HG02623 (cell line): Measurements from ENCODE around the gene ZNF33A.
"Not testable (repeated sequence)": the region's sequence is repeated elsewhere in the genome, so short reads cannot be mapped to it uniquely, and the experiment has no call there.

Experiments
- ATAC-seq: cut with Tn5 transposase; IDR thresholded peaks from one replicate; pipeline ENCODE4 v1.9.1; 2021; ENCODE audit warnings: moderate library complexity; ENCODE audit not compliant: unreplicated experiment

Gene ZNF33A

DNA sequence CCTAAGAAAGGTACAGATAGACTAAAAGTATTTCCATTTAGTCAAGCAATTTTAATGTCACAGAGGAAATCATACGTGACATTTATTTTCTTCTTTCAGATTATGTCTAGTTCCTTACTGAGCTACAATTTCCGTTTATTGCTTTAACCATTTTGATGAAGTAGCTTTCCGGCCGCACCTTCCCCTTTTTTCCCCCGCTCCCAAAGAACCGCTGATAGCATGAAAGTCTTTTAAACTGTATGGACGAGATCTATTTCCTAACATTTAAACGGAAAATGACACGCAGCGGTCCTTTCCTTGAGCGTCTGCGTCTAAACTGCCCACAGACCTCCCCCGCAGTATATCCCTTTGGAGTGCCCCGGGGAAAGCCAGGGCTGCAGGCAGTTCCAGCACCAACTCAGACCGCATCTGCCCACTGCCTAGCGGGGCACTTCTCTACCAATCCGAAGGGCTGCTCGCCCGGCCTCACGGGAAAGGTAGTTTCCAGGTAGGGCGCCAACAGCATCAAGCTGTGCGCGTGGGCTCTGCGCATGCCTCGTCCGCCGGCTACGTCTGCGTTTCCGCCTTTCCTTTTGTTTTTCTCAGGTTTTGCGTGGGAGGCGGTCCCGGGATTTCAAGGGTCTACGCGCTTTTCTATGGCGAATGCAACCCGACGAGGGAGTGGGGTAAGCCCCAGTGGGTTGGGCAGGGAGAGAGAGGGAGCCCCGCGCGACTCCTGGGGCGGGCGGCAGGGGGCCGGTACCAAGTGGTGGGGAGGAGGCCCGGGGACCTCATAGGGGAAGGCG is at the start of gene ZNF33A:
Gene ZNF33A (plus strand): TSS at position 557 of the 785 bp plus-strand sequence. CDS start 1,667 bp downstream, outside the sequence.
- ATAC-seq = peak; percentile 88

DNA sequence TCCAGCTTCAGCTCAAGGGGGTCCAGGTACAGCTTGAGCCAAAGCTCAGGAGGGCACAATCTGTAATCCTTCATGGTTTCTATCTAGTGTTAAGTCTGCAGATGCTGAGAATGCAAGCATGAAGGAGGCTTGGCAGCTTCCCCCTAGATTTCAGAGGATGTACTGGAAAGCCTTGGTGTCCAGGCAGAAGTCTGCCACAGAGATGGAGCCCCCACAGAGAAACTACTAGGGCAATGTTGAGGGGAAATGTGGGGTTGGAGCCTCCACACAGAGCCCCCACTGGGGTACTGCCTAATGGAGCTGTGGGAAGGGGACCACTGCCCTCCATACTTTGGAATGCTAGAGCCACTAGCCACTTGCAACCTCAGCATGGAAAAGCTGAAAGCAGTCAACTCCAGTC is 45.5 kb upstream of the ZNF33A start:
- ATAC-seq = no peak

DNA sequence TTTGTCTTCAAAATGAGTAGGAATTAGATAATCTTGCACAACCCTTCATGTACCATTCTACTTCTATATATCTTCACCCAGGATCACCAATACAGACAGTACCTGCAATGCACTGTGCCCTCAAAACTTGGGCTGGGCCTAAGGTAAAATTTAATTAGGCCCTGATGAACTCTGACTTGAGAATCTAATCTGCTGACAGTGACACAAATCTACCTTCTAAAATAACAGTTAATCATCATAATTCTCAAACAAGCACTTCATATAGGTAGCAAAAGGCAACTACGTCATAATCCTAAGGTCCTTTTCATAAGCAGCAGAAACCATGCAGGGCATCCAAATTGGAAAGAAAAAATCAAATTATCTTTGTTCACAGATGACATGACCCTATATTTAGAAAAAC is 38.1 kb upstream of the ZNF33A start:
- no peak for ATAC-seq

DNA sequence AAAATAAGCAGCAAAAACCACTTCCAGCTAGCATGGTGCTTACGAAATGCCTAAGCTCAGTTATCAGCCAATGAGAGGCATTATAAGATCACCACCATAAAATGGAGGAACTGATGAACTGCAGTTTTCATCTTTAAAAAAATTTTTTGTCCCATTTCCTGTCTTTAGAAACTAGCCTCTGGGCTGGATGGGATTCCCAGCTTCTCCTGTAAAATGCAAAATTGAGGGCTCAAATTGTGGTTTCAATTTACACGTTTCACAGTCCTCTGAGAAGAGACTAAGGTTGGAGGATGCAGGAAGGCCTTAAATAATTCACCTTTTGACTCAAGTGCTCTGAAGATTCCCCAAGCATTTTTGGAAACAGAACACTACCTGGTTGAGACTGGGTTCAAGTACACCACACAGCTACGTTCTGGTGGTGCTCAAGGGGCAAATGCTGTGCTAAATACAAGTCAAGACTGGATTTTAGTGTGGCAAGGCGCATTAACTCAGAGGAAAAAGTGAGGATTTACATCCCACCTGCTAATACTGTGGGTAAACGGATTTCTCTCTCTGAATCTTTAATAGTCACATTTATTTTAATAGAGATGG is 35.0 kb upstream of the ZNF33A start:
- ATAC-seq = no peak

DNA sequence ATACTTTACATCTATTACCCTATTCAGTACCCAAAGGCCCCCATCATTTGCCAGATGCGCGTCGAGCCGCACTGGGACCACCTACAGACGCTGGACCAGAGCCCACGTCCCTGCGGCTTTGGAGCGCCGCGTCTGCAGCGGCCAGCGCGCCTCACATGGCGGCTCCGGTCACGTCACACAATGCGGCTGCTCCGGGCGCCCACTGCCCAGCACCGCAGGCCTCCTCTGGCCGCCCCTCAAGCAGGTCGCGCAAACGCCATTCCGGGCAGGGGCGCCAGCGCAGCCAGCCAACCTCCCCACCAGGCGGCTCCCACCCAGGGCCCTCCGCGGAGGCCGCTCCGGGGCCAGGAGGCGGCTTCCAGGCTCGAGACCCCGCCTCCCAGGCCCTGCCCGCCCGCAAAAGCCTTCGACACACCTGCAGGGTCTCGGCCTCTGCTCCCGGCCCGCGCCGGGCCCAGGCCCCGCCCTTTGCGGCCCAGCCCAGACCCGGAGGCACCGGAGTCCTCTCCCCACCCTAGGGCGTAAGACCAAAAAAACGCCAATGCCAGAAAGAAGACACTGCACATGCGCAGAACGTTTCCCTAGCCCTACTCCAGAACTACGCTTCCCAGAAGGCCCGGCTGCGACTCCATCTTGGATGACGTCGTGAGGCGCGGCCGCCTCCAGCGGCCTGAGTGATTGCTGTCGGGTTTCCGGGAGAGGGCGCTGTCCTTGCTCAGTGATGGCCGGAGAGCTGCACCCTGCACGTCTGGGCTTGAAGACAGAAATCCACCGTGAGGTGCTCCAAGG is 34.2 kb upstream of the ZNF33A start, which contains the start of gene ZNF25:
Gene ZNF25 (minus strand): TSS at position 557 of the 789 bp plus-strand sequence. CDS start 4,925 bp downstream, outside the sequence.
- peak; percentile 94 for ATAC-seq

DNA sequence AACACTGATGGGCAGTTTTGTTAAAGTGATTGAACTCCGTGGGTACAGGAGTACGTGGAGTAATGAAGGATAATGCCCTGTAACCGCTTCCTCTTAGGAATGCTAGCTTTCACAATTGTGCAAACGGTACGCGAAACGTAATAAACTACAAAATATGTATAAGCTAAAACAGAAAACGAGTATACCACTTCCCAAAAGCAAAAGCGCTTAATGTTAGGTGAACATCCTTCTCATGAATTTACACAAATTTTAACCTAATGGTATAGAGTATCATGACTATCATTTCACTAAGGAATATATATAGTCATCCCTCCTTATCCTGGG is 33.6 kb upstream of the ZNF33A start:
- ATAC-seq = no peak

DNA sequence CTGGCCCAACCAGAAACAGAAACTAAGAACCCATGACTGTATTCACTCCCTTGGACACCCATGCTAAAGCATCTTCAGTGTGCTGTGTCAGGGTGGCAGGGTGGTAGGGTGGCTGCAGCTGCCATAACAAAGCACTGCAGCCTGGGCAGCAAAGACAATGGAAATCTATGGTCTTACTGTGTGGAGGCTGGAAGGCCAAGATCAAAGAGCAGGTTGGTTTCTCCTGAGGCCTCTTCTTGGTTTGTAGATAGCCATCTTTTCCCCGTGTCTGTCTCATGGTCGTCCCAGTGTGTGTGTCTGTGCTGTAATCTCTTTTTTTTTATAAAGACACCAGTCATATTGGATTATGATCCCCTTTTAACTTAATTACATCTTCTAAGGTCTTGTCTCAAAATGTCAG is 18.8 kb upstream of the ZNF33A start:
- ATAC-seq = no peak

DNA sequence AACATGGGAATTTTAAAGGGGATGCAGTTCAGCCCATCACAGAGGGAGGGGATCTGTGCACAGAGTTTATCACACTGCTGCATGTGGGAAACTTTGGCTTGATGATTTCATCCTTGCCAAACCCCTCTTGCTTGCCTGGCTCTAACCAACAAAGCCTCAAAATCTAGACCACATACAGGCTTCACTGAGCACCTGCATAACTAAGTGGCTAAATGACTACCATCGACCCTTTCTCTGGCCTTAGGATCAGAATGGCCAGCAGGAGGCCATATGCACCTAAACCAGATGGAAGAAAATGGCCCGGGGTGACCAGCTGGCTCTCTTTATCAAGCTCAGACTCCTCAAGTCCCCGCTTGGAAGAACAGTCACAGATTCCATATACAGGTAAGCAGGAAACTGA is 18.4 kb upstream of the ZNF33A start:
- no peak for ATAC-seq

DNA sequence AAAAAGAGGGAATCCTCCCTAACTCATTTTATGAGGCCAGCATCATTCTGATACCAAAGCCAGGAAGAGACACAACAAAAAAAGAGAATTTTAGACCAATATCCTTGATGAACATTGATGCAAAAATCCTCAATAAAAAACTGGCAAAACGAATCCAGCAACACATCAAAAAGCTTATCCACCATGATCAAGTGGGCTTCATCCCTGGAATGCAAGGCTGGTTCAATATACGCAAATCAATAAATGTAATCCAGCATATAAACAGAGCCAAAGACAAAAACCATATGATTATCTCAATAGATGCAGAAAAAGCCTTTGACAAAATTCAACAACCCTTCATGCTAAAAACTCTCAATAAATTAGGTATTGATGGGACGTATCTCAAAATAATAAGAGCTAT is 11.6 kb upstream of the ZNF33A start:
- ATAC-seq = not testable (repeated sequence)

DNA sequence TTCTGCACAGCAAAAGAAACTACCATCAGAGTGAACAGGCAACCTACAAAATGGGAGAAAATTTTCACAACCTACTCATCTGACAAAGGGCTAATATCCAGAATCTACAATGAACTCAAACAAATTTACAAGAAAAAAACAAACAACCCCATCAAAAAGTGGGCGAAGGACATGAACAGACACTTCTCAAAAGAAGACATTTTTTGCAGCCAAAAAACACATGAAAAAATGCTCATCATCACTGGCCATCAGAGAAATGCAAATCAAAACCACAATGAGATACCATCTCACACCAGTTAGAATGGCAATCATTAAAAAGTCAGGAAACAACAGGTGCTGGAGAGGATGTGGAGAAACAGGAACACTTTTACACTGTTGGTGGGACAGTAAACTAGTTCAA is 10.0 kb upstream of the ZNF33A start:
- ATAC-seq = not testable (repeated sequence)

DNA sequence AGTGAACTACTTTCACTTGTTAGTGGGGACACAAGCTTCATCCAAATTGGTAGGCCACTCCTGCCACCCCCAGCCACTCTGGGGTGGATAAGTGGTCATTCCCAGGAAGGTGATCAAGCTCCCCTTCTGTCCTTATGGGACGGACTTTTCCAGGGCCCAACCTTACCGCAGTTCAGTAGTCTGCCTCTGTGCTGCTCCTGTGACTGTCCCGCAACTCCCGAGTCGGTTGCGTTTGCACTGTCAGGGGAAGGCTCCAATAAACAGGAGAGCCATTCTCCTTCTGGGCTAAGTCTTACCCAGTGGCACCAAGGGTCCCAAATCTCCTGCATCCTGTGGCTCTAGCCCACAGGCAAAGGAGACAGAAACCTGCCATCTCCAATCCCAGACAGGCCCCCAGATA is 7.4 kb upstream of the ZNF33A start:
- ATAC-seq = no peak

DNA sequence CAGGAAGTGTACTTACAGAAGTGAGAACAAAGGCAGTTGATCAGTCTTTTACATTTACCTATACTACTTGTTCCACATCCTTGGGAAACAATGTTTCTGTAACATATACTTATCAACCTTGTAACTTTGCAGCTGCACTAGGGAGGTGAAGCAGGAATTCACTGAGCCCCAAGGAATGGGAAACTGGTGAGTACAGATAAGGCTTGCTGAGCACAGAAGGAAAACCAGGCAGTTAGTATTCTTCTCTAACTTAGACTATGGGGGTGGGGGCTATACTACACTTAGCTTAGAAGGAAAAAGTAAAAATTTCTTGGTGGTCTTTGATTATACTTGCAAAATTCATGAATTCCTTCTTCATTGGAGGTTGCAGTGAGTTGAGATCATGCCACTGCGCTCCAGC is 6.9 kb upstream of the ZNF33A start:
- no peak for ATAC-seq

DNA sequence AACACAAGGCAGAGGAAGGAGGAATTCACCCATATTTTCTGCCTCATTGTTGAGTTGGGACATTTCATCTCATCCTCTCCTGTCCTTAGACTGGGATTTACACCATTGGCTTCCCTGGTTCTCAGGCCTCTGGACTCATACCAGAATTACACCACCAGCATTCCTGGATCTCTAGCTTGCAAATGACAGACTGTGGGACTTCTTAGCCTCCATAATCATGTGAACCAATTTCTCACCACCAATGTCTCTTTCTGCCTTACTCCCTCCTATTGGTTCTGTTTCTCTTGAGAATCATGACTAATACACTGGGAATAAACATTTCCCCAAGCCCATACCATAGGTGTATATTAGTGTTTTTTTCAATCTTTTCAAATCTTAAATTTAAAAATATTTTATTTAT is 2.9 kb upstream of the ZNF33A start:
- no peak for ATAC-seq

DNA sequence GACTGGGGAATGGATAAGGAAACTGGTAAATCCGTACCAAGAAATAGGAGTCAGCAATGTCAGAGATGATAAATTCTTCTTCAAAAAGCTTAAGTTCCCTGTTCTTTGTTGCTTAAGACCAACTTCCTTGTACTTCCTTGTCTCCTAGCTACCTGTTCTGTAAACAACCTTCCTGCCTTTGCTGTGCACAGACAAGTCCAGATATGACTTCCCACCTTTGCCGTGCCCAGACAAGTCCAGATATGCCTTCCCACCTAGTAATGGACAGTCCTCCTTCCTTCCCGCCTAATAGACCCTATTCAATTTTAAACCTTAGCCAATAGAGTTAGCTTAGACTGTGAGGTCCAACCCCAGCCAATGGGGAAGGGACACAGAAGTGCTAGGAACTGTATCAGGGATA is 2.5 kb upstream of the ZNF33A start:
- ATAC-seq = no peak

DNA sequence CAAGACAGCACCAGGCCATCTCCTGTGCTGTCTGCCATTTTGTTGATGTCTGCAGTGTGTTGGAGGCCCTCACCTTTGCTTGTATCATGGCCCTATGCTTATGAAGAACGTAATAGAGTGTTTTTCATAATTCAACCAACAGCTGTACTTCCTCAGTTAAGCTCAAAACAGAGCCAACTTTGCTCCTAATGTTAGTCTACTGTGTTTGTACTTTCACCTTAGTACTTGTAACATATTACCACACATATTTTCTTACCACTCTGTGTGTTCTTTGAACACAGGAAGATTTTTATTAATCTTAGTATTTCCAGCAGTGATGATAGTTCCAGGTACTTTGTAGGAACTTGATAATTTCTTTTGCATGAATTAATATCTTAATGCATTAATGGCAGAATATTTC is 5.9 kb downstream of the ZNF33A start:
- ATAC-seq = no peak

DNA sequence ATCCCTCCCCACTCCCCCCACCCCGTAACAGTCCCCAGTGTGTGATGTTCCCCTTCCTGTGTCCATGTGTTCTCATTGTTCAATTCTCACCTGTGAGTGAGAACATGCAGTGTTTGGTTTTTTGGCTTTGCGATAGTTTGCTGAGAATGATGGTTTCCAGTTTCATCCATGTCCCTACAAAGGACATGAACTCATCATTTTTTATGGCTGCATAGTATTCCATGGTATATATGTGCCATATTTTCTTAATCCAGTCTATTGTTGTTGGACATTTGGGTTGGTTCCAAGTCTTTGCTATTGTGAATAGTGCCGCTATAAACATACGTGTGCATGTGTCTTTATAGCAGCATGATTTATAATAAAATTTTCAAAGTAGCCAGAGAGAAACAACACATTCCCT is 8.6 kb downstream of the ZNF33A start:
- ATAC-seq = not testable (repeated sequence)

DNA sequence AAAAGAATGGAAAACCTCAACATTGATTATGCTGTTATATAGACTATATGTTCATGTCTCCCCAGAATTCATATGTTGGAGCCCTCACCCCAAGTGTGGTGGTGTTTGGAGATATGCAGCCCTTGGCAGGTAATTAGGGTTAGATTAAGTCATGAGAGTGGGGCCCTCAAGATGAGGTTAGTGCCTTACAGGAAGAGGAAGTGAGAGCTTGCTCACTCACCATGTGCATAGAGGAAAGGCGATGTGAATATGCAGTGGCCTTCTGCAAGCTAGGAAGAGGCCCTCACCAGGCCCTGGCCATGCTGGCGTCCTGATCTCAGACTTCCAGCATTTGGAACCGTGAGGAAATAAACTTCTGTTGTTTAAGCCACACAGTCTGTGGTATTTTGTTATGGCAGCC is 14.8 kb downstream of the ZNF33A start:
- peak; percentile 85 for ATAC-seq

DNA sequence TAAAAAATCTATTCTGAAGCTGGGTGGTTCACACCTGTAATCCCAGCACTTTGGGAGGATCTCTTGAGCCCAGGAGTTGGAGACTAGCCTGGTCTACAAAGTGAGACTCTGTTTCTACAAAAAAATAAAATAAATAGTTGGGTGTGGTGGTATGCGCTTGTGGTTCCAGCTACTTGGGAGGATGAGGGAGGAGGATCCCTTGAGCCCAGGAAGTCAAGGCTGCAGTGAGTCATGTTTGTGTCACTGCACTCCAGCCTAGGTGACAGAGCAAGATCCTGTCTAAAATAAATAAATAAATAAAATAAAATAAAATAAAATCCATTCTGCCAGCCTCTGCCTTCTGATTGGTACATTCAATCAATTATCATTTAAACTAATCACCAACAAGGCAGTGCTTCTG is 17.5 kb downstream of the ZNF33A start:
- no peak for ATAC-seq

DNA sequence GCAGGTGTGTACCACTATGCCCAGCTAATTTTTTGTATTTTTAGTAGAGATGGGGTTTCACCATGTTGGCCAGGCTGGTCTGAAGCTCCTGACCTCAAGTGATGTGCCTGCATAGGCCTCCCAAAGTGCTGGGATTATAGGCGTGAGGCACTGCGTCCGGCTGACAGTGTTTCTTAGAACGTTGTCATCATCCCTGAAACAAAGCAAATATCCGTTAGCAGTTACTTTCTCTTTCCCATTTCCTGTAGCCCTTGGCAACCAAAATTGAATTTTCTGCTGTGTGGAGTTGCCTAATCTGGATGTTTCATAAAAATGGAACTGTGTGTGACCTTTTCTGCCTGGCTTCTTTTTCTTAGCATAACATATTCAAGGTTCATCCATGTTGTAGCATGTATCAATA is 22.4 kb downstream of the ZNF33A start:
- ATAC-seq = no peak

DNA sequence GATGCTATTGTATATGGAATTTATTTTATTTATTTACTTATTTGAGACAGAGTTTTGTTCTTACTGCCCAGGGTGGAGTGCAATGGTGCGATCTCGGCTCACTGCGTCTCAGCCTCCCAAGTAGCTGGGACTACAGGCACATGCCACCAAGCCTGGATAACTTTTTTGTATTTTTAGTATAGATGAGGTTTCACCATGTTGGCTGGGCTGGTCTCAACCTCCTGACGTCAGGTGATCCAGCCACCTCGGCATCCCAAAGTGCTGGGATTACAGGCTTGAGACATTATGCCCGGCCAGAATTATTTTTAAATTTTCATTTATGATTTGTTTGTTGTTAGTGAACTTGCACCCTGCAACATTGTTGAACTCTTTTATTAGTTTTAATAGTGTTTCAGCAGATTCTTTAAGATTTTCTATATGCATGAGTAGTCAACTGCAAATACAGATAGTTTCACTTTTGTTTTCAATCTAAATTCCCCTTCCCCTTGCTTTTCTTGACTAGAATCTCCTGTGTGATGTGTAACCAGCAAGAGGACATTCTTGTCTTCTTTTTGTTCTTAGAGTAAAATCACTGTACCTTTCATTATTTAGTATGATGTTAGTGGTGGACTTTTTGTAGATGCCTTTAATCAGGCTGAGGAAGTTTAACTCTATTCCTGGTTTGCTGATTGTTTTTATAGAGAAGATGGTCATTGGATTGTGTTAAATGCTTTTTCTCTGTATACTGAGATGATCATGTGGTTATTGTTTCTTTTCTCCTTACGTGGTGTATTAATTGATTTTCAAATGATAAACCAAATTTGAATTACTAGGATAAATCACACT is 27.8 kb downstream of the ZNF33A start:
- peak; percentile 85 for ATAC-seq

DNA sequence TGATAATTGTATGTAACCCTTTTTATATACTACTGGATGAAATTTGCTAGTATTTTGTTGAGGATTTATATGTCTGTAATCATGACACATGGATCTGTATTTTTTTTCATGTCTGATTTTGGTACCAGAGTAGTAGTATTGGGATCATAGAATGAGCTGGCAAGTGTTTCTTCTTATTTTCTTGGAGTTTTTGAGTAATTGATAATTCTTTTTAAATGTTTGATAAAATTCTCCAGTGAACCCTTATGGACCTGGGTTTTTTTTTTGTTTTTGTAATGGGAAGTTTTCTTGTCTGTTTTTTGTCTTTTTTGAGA is 28.4 kb downstream of the ZNF33A start:
- no peak for ATAC-seq
